Purkinje cell (primary cell): ENCODE data around the gene SPDL1. TPM values are rescaled to one million over a fixed set of nuclear protein-coding genes. Genes with fewer than 3 reads are reported as not detected.

Source experiments
- polyA plus RNA-seq: library from polyadenylated mRNA; unstranded; fragments of >200 nt; fragmentation: Nextera tagmentation; gene quantifications from 2 replicates; pipeline ENCODE4 v1.2.1, GENCODE V29; 2014

The SPDL1 gene
- 11.4 and 27.5 TPM in 2 replicates for polyA plus RNA-seq

GRCh38 chr5:169583424-169584220 lies at the start of gene SPDL1:
SPDL1 (plus strand) TSS chr5:169583773; CDS start chr5:169588417, 4,644 bp downstream.

GRCh38 chr5:169637085-169637548 lies 53.5 kb downstream of the SPDL1 start, which contains the start of gene DOCK2:
DOCK2 (plus strand) TSS chr5:169637275; CDS start chr5:169637327, 52 bp downstream.

Other genes with a start within 250 kb of the SPDL1 start
- gene DOCK2, start 53.5 kb downstream of the SPDL1 start, polyA plus RNA-seq: 0.62 TPM in 1 of 2 replicates, not detected in the other